Measurements from ENCODE around the gene RSRC1. TPM values are rescaled to one million over a fixed set of nuclear protein-coding genes. Genes with fewer than 3 reads are reported as not detected.
A peak's percentile ranks its signal among the peaks of the same experiment; 100 is the strongest.

The RSRC1 gene
- total and polyA plus RNA-seq, 2 of the 13 experiments (the other 11 are each of a cell fraction or from before 2014, with no cell fraction given), result 4.9 to 63.0 TPM

DNA sequence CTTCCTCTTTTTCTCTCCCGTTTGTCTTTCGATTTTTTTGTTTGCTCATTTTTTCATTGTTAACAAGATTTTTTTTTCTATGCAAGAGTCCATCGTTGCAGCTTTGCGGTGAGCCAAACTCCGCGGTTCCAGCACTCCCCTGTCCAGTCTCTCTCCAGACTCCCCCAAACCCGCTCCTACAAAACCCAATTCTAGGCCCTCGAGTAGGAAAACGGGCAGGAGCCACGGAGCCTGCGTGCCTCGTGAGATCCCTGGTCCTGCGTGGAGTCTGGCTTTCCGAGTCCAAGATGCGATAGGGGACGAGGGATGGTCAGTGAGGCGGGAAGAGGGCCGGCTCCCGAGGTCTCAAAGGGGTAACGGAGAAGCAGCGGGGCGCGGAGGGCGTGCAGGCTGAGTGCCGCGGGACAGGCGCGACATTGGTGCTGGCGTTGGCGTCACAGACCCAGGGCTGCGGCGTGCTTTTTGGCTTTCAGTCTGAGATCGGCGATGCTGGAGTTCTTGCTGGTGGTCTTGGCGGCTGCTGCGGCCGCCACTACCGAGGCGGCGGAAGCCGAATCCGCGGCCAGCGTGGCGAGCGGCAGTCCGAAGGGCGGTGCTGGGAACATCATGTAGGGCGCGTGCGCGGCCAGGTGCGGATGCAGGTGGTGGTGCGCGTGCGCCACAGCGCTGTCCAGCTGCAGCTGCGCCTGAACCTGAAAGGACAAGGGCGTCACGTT, 12.1 kb upstream of the RSRC1 start (continued):
- TF ChIP-seq, protein P1, sequence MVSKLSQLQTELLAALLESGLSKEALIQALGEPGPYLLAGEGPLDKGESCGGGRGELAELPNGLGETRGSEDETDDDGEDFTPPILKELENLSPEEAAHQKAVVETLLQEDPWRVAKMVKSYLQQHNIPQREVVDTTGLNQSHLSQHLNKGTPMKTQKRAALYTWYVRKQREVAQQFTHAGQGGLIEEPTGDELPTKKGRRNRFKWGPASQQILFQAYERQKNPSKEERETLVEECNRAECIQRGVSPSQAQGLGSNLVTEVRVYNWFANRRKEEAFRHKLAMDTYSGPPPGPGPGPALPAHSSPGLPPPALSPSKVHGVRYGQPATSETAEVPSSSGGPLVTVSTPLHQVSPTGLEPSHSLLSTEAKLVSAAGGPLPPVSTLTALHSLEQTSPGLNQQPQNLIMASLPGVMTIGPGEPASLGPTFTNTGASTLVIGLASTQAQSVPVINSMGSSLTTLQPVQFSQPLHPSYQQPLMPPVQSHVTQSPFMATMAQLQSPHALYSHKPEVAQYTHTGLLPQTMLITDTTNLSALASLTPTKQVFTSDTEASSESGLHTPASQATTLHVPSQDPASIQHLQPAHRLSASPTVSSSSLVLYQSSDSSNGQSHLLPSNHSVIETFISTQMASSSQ (IDR thresholded peaks at IDR 0.05; ENCODE audit: low read depth), result no peak
- TF ChIP-seq, protein P1 (CRISPR knock-in tag; IDR thresholded peaks at IDR 0.05; ENCODE audit: borderline replicate concordance), result peak; percentile 70
- TF ChIP-seq SAP130 (CRISPR knock-in tag; IDR thresholded peaks at IDR 0.05; ENCODE audit: low read depth) (peak; percentile 89), ZNF879 (CRISPR knock-in tag; IDR thresholded peaks at IDR 0.05) (peak; percentile 93; the same call in 1 of the 2 replicates), ZNF577 (CRISPR knock-in tag; IDR thresholded peaks at IDR 0.05; ENCODE audit: borderline replicate concordance, low read depth) (no peak), SYNCRIP (IDR thresholded peaks at IDR 0.05; ENCODE audit: insufficient read depth, low read depth, low read length) (no peak), RXRA (CRISPR knock-in tag; IDR thresholded peaks at IDR 0.05) (peak; percentile 59), ZNF101 (CRISPR knock-in tag; IDR thresholded peaks at IDR 0.05; ENCODE audit: borderline replicate concordance, low read depth) (0 out of 2 replicates have a peak, but pooled peaks have one; percentile 62), TOPORS (CRISPR knock-in tag; IDR thresholded peaks at IDR 0.05) (peak; percentile 97), ZNF652 (CRISPR knock-in tag; IDR thresholded peaks at IDR 0.05; ENCODE audit: borderline replicate concordance, low read depth) (no peak), ZNF138 (CRISPR knock-in tag; IDR thresholded peaks at IDR 0.05; ENCODE audit: low read depth) (peak; percentile 98), ZNF3 (CRISPR knock-in tag; IDR thresholded peaks at IDR 0.05) (no peak), ZNF136 (CRISPR knock-in tag; IDR thresholded peaks at IDR 0.05; ENCODE audit: low read depth) (0 out of 2 replicates have a peak, but pooled peaks have one; percentile 82), CENPX (CRISPR knock-in tag; IDR thresholded peaks at IDR 0.05) (no peak), ZFP36L2 (CRISPR knock-in tag; IDR thresholded peaks at IDR 0.05) (peak; percentile 96; the same call in 1 of the 2 replicates), ZNF20 (CRISPR knock-in tag; IDR thresholded peaks at IDR 0.05) (no peak), ZKSCAN8 (CRISPR knock-in tag; IDR thresholded peaks at IDR 0.05; ENCODE audit: borderline replicate concordance) (peak; percentile 60; the same call in 1 of the 2 replicates), ZNF446 (CRISPR knock-in tag; IDR thresholded peaks at IDR 0.05) (peak; percentile 92; the same call in 1 of the 2 replicates), ETV6 (CRISPR knock-in tag; conservative IDR thresholded peaks at IDR 0.05) (no peak; the same call in none of the 2 replicates), NFATC3 (CRISPR knock-in tag; IDR thresholded peaks at IDR 0.05) (peak; percentile 88; the same call in 1 of the 2 replicates), HDAC1 (CRISPR knock-in tag; IDR thresholded peaks at IDR 0.05) (peak; percentile 86), PITX1 (CRISPR knock-in tag; IDR thresholded peaks at IDR 0.05) (peak; percentile 80), TCF7L2 (IDR thresholded peaks at IDR 0.05; ENCODE audit: low read depth, low read length) (no peak)
- TF ChIP-seq, protein P2, sequence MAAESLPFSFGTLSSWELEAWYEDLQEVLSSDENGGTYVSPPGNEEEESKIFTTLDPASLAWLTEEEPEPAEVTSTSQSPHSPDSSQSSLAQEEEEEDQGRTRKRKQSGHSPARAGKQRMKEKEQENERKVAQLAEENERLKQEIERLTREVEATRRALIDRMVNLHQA (CRISPR knock-in tag; IDR thresholded peaks at IDR 0.05), result no peak
- TF ChIP-seq, protein P3, sequence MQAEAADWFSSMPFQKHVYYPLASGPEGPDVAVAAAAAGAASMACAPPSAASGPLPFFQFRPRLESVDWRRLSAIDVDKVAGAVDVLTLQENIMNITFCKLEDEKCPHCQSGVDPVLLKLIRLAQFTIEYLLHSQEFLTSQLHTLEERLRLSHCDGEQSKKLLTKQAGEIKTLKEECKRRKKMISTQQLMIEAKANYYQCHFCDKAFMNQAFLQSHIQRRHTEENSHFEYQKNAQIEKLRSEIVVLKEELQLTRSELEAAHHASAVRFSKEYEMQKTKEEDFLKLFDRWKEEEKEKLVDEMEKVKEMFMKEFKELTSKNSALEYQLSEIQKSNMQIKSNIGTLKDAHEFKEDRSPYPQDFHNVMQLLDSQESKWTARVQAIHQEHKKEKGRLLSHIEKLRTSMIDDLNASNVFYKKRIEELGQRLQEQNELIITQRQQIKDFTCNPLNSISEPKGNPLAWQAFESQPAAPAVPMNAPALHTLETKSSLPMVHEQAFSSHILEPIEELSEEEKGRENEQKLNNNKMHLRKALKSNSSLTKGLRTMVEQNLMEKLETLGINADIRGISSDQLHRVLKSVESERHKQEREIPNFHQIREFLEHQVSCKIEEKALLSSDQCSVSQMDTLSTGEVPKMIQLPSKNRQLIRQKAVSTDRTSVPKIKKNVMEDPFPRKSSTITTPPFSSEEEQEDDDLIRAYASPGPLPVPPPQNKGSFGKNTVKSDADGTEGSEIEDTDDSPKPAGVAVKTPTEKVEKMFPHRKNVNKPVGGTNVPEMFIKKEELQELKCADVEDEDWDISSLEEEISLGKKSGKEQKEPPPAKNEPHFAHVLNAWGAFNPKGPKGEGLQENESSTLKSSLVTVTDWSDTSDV (CRISPR knock-in tag; IDR thresholded peaks at IDR 0.05), result peak; percentile 79

Measured in HepG2 (cell line).